HUES48 (cell line): Measurements from ENCODE around the gene ADCY9.

Source experiments
- H3K27ac ChIP-seq: one replicate; pipeline ENCODE4 v1.7.0; 2013; ENCODE audit warnings: low read depth, low read length, inconsistent platforms
- H3K27me3 ChIP-seq: 2 replicates; pipeline ENCODE4 v1.6.1; 2013; ENCODE audit warnings: mild to moderate bottlenecking, low read length; ENCODE audit not compliant: control insufficient read depth, insufficient read depth
- H3K36me3 ChIP-seq: 2 replicates; pipeline ENCODE4 v1.6.1; 2013; ENCODE audit warnings: low read length; ENCODE audit not compliant: control insufficient read depth, insufficient read depth
- H3K4me1 ChIP-seq: 2 replicates; pipeline ENCODE4 v1.6.1; 2013; ENCODE audit warnings: mild to moderate bottlenecking, low read length; ENCODE audit not compliant: control insufficient read depth, insufficient read depth
- H3K4me3 ChIP-seq: 2 replicates; pipeline ENCODE4 v1.5.1; 2013; ENCODE audit warnings: mild to moderate bottlenecking, low read depth, low read length
- H3K9ac ChIP-seq: 2 replicates; pipeline ENCODE4 v1.6.1; 2013; ENCODE audit warnings: mild to moderate bottlenecking, low read depth, low read length, moderate library complexity
- H3K9me3 ChIP-seq: 2 replicates; pipeline ENCODE4 v1.6.1; 2013; ENCODE audit warnings: low read length; ENCODE audit not compliant: control insufficient read depth, insufficient read depth

The ADCY9 gene

DNA sequence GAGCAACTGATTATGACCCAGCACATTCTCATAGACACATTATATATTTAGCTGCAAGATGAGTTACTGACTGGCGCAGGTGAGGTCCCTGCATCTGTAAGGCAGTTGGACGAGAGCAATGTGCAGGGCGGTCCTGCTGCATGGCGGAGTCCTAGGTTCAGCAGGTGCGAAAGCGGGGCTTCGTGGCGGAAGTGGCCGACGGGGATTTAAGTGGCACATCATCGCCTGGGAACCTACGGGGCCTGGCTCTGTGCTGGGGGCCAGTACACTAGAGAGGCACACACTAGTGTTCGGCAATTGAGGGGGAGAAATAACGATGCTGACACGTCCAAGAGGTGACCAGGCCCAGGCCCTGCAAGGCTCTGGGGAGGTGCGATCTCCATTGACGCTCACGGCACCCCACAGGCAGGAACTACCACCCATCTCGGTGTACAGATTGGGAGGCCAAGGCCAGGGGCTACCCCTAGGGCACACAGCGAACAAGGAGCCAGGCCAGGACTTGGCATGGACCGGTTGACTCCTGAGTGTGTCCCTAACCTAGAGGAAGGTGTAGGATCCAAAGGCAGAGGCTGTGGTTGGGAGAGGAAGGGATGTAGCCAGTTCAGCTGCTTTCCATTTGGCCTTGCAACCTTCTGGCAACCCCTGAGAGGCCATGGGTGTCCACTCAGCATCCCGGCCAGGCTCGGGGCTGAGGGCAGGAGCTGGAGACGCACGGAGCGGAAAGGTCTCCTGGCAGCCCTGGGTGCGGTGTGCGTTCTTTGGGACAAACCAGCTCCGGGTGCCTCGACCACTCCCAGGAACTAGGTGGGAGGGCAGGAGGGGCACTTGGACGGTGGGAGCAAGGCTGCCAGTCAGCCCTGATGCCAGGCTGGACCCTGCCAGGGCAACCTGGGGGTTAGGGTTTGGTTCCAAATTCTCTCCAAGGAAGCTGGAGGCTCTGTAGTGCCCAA is 131.9 kb downstream of the ADCY9 start:
- Histone ChIP-seq H3K27me3 (no peaks in the 10 kb centered on the region), H3K4me1 (no peaks in the 10 kb centered on the region), H3K36me3 (0 out of 2 replicates have a peak, but pooled peaks cover 3% of the 10 kb centered on the region), H3K4me3 (no peak overlapping the region), H3K9ac (no peak overlapping the region), H3K9me3 (no peaks in the 10 kb centered on the region), H3K27ac (no peak overlapping the region)

- Histone ChIP-seq H3K9ac (no peak overlapping the region), H3K27ac (no peak overlapping the region), H3K4me3 (no peak overlapping the region), H3K9me3 (no peaks in the 10 kb centered on the region), H3K36me3 (0 out of 2 replicates have a peak, but pooled peaks cover 3% of the 10 kb centered on the region), H3K4me1 (no peaks in the 10 kb centered on the region), H3K27me3 (no peaks in the 10 kb centered on the region)
Measured at GRCh38 chr16:3983081-3983520, 133.1 kb downstream of the ADCY9 start.

GRCh38 chr16:3982216-3982615 is 134.0 kb downstream of the ADCY9 start:
- no peak overlapping the region for H3K9ac ChIP-seq
- H3K27me3 ChIP-seq: no peaks in the 10 kb centered on the region
- H3K36me3 ChIP-seq: 0 out of 2 replicates have a peak, but pooled peaks cover 3% of the 10 kb centered on the region
- H3K4me3 ChIP-seq: no peak overlapping the region
- no peaks in the 10 kb centered on the region for H3K4me1 ChIP-seq
- no peaks in the 10 kb centered on the region for H3K9me3 ChIP-seq
- no peak overlapping the region for H3K27ac ChIP-seq

DNA sequence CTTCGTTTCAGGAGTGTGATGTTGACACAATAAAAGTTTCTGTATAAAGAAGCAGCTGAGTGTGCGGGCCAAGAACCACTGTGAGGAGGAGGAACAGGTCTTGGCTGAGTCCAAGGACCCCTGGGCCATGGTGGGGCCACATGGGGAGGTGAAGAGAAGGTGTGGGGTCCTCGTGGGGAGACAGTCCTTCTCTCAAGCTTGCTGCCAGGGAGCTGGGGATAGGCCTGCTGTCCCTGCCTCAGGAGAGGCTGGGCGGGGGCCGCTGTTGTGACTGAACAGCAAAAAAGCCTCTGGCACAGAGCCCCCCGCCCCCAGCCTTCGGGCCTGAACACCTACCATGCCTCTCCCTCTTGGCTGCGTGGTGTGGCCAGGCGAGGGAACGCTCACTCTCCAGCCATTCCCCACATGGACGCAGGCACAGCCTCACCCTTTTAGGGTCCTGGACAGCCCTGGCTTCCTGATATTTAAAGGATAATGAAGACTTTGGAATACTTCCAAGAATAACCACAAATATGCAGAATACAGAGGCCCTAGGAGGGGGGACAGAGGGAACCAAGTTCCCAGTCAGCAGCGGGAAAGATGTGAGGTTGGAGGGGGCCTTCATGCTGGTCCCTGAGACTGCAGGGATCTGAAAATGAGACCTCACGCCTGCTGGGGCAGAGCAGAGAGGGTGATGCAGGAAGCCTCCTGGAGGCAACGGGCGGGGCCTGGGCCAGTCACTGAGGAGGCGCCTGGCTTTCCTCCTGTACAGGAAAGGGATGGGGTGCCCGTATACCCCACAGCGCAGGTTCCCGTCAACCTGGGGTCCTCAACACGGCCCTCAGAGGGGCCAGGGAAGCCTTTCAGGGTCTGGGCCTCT is 135.8 kb downstream of the ADCY9 start:
- Histone ChIP-seq H3K27me3 (no peaks in the 10 kb centered on the region), H3K9me3 (no peaks in the 10 kb centered on the region), H3K36me3 (0 out of 2 replicates have a peak, but pooled peaks cover 3% of the 10 kb centered on the region), H3K4me1 (no peaks in the 10 kb centered on the region), H3K9ac (no peak overlapping the region), H3K27ac (no peak overlapping the region), H3K4me3 (no peak overlapping the region)

GRCh38 chr16:3979518-3979917 is 136.7 kb downstream of the ADCY9 start:
- H3K9ac ChIP-seq: no peak overlapping the region
- no peak overlapping the region for H3K27ac ChIP-seq
- H3K36me3 ChIP-seq: 0 out of 2 replicates have a peak, but pooled peaks cover 3% of the 10 kb centered on the region
- H3K4me1 ChIP-seq: no peaks in the 10 kb centered on the region
- no peaks in the 10 kb centered on the region for H3K27me3 ChIP-seq
- H3K9me3 ChIP-seq: no peaks in the 10 kb centered on the region
- no peak overlapping the region for H3K4me3 ChIP-seq

DNA sequence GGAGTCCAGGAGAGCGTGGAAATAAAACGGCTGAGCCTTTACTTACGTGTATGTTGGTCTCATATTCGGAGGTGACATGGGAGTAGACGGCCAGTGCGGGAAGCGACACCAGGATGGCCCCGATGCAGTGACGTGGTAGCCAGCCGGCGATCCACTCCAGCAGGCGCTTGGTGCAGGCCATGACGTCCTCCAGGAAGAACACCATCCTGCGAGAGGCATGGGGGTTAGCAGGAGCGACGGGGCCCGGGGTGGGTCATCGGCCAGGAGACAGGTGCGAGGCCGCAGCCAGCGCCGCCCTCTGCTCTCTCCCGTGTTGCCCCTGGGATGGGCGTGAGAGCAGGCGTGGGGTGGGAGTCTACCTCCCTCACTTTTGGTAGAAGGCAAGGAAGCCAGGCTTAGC is 137.2 kb downstream of the ADCY9 start:
- H3K9me3 ChIP-seq: no peaks in the 10 kb centered on the region
- 0 out of 2 replicates have a peak, but pooled peaks cover 3% of the 10 kb centered on the region for H3K36me3 ChIP-seq
- H3K9ac ChIP-seq: no peak overlapping the region
- H3K4me3 ChIP-seq: no peak overlapping the region
- no peaks in the 10 kb centered on the region for H3K4me1 ChIP-seq
- no peak overlapping the region for H3K27ac ChIP-seq
- H3K27me3 ChIP-seq: no peaks in the 10 kb centered on the region

DNA sequence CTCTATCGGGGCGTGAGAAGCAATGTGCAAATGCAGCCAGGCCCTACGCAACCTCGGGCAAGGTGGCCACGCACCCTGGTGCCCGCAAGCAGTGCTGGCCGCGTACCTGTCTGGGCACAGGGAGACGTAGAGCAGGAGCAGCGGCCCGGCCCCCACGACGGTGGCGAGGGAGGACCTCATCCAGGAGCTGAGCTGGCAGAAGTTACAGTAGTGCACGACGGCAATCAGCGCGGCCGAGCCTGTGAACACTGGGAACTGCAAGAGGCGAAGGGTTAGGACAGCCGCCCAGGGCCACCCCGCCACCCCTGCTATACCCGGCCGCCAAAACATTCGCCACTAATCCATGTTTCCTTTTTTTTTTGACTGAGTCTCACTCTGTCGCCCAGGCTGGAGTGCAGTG is 138.9 kb downstream of the ADCY9 start:
- Histone ChIP-seq H3K4me3 (no peak overlapping the region), H3K36me3 (0 out of 2 replicates have a peak, but pooled peaks cover 2% of the 10 kb centered on the region), H3K27me3 (no peaks in the 10 kb centered on the region), H3K4me1 (no peaks in the 10 kb centered on the region), H3K27ac (no peak overlapping the region), H3K9ac (no peak overlapping the region), H3K9me3 (no peaks in the 10 kb centered on the region)

- Histone ChIP-seq H3K9ac (no peak overlapping the region), H3K4me1 (no peaks in the 10 kb centered on the region), H3K9me3 (no peaks in the 10 kb centered on the region), H3K27me3 (no peaks in the 10 kb centered on the region), H3K36me3 (no peaks in the 10 kb centered on the region), H3K4me3 (no peak overlapping the region), H3K27ac (no peak overlapping the region)
Measured at GRCh38 chr16:3974751-3975150, 141.5 kb downstream of the ADCY9 start.

GRCh38 chr16:3971706-3972105 is 144.5 kb downstream of the ADCY9 start:
- H3K9me3 ChIP-seq: no peaks in the 10 kb centered on the region
- no peak overlapping the region for H3K27ac ChIP-seq
- H3K36me3 ChIP-seq: no peaks in the 10 kb centered on the region
- H3K4me3 ChIP-seq: no peak overlapping the region
- H3K27me3 ChIP-seq: no peaks in the 10 kb centered on the region
- no peak overlapping the region for H3K9ac ChIP-seq
- no peaks in the 10 kb centered on the region for H3K4me1 ChIP-seq

DNA sequence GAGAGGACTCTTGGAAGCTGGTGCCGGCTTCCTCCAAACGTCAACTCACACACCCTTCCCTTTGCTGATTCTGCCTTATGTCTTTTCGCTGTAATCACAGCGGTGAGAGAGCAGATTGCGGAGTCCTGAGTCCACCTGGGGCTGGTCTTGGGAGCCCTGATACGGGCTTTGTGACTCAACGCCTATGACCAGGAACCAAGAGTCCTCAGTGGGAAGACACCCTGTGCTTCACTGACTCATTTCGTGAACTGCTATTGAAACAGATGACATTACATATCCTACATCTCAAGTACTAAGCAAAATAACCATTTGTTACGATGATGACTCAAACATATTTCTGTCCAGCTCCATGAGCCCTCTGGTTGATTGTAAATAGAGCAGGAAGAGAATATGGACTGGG is 145.0 kb downstream of the ADCY9 start:
- H3K27ac ChIP-seq: no peak overlapping the region

More for the DNA sequence above, 145.0 kb downstream of the ADCY9 start:
- H3K4me1 ChIP-seq: no peaks in the 10 kb centered on the region
- no peaks in the 10 kb centered on the region for H3K9me3 ChIP-seq
- H3K36me3 ChIP-seq: no peaks in the 10 kb centered on the region
- H3K4me3 ChIP-seq: no peak overlapping the region
- H3K27me3 ChIP-seq: no peaks in the 10 kb centered on the region
- no peak overlapping the region for H3K9ac ChIP-seq
